Activated CD8-positive, alpha-beta memory T cell treated with anti-CD3 and anti-CD28 coated beads for 48 hours (primary cell): ENCODE measurements around the gene MAPK10.

Experiments used
- DNase-seq, 3 experiments: peaks; one replicate each; pipeline ENCODE4 v3.0.0-alpha.2; 2020; ENCODE audit warnings: low read depth in 2 of 3, low spot score in 2 of 3

Gene MAPK10

GRCh38 chr4:86279293-86279960 is 80.4 kb downstream of the MAPK10 start:
- DNase-seq = no peak

- no peak for DNase-seq
Observed at GRCh38 chr4:86278126-86278525, 81.7 kb downstream of the MAPK10 start.

GRCh38 chr4:86274642-86275041 is 85.2 kb downstream of the MAPK10 start:
- DNase-seq = no peak

- no peak for DNase-seq
Observed at GRCh38 chr4:86272669-86273068, 87.2 kb downstream of the MAPK10 start.

DNA sequence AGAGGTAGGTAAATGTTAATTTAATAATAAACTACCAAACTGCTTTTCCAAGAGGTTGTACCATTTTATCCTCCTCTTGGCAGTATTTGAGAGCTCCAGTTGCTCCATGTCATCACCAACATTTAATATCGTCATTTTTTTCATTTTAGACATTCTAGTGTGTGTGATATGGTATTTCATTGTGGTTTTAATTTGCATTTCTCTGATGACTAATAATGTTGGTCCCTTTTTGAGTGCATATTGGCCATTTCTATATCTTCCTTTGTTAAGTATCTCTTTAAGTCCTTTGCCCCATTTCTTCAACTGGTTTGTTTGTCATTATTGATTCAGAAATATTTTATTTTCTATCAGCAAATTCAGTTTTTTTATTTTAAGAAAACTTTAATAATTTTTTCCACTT is 88.8 kb downstream of the MAPK10 start:
- DNase-seq = no peak

GRCh38 chr4:86269354-86269753 is 90.5 kb downstream of the MAPK10 start:
- no peak for DNase-seq

GRCh38 chr4:86264241-86264640 is 95.6 kb downstream of the MAPK10 start:
- no peak for DNase-seq

DNA sequence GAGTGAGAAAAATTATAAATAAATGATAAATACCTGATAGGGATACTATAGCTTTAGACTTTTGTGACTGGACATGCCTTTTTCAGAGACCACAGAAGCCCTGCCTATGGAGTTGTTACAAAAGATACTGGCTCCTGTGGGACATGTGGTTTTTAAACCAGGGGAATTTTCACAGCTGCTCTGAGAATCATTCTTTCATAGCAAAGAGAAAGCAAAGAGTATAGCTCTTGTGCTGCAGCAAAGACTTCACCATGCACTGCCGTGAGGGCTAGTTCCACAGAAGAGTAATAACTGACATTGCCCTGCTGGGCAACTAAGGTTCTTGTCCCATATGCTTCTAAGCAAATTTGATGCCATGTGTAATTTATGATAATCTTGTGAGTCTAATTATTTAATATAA is 98.2 kb downstream of the MAPK10 start:
- no peak for DNase-seq

DNA sequence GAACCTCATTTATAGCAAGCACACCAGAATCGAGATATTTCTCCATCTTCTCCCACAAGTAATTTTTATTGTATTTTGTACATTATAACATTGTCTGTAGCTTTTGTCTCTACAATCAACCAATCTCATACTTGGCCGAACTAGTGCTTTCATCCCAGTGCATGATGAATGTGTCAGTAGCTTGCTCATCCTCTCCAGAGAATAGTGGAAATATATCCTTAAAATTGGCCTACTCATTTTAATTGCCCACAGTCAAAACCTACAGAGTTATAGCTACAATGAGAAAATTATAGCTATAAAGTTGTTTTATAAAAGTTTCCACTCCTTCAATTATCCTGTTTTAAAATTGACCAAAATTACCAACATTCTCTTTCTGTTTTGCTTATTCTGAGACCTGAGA is 103.8 kb downstream of the MAPK10 start:
- no peak for DNase-seq

GRCh38 chr4:86250619-86251018 is 109.2 kb downstream of the MAPK10 start:
- no peak for DNase-seq

GRCh38 chr4:86250006-86250405 is 109.8 kb downstream of the MAPK10 start:
- DNase-seq = no peak

GRCh38 chr4:86249074-86249473 is 110.8 kb downstream of the MAPK10 start:
- DNase-seq = no peak

DNA sequence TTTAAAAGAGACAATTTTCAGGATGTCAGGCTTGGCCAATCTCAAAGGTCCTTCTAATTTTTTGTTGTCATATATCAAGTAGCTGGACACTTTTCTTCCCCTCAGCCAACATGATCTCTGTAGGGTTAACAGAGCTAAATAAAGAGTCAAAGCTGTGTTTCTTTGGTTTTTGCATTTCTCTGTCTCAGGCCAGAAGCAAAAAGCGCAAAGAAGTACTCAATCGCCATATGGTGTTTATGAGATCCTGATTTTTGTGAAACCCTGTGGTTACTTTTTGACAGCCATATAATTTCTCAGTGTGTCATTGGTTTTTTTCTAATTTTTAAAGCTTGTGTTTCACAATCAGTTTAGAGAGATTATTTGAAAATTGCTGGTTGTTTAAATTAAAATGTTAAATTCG is 111.9 kb downstream of the MAPK10 start:
- no peak for DNase-seq

GRCh38 chr4:86247320-86247719 is 112.5 kb downstream of the MAPK10 start:
- DNase-seq = no peak

GRCh38 chr4:86243750-86244149 is 116.1 kb downstream of the MAPK10 start:
- DNase-seq = no peak

GRCh38 chr4:86242677-86243076 is 117.2 kb downstream of the MAPK10 start:
- DNase-seq = no peak

DNA sequence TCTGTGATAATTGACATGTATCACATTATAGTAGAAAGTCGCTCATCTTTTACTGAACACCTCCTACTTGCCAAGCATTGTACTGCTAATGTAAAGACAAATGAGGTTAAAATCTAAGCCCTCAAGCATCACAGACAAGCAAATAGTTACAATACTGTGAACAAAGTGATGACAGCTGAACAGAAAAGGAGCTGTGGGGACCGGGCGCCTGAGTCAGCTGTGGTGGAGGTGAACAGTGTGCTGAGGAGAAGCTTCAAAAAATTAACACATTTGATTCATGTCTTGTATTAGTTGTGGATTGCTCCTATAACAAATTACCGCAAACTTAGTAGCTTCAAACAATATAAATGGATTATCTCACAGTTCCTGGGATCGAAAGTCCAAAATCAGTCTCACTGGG is 124.3 kb downstream of the MAPK10 start:
- no peak for DNase-seq

DNA sequence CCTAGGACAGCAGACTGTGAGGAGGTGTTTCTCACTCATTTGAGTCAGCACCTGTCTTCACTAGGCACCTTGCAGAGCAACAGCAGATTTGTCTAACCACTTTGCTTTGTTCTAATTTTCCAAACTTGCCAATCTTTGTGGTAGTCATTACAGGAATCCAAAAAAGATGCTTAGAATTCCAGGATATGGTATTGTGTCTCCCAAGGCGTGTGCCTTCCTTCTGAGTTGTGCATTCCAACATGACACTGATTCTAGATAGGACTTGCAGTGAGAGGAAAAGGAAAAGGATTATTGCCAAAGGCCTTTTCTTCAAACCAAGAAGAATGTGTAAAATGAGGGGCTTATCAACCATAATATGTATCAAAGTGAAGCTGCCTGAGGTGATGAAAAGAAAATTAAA is 126.2 kb downstream of the MAPK10 start:
- DNase-seq = no peak

DNA sequence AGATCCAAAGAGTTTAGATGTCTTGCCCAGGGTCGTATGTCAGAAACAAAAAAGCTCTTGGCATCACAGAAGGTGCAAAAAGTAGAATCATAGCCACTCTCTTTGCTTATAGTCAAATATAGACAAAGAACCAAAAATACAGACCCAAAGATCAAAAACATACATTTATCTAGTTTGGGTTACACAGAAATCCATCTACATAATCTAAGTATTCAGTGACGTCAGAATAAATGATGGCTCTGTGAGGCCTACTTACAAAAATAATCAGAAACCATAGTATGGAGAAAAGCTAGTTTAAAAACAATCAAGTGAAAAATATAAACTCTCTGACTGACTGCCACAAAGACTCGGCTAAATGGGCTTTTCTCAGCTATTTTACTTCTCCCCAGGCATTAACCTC is 126.8 kb downstream of the MAPK10 start:
- DNase-seq = no peak

DNA sequence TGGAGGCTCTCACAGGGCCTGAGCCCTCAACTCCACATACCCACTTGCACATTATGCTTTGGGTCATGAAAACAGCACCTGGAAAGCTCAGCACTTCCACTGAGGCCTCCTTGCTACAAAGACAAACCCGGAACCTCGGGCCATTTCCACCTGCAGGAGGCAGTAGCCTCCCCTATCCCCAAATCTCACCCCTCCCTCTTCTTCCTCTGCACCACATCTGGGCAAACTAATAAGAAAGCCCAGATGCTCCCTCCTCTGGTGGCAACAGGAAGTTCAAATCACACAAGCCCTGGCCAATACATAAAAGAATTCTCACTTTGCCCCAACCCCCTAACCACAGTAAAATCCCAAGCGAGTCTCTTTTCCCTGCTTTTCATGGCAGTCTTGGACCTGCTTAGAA is 136.4 kb downstream of the MAPK10 start:
- DNase-seq = no peak

DNA sequence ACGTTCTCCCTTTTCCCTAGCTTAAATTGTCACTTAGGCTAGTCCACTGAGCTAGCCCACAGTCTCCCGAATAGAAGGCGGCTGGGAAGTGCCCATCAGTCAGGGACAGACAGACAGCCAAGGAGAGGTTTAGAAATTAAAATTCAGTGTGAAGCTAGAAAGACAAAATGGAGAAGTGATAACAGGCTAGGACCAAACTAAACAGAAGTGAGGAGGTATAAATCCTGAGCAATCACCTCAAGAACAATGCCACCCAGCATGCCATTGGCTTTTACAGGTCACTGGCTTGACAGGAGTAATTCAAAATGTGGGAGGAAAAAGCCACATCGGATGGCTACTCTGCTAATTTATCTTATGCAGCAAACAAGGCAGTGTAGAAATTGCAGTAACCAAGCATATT is 138.9 kb downstream of the MAPK10 start:
- no peak for DNase-seq

DNA sequence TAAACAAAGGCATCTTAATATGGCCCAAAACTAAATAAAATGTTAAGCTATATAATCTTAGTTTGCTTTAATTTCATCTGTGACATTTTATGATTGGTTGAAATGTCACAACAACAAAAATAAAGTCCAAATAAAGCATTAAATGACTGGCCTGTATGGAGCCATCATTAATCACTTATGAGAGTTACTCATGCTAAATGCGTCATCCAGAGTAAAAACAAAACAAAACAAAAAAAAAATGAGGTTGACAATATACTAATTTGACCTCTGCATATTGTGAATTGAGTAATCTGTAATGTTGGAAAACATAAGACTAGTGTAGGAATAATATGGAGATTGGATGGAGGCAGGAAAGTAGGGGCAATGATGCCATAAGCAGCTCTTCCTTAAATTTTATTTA is 139.7 kb downstream of the MAPK10 start:
- DNase-seq = no peak

GRCh38 chr4:86218746-86219473 is 140.9 kb downstream of the MAPK10 start:
- DNase-seq = no peak
